Right lung (tissue), 5 donors: ENCODE data around the gene SHISA6. TPM values are rescaled to one million over a fixed set of nuclear protein-coding genes. Genes with fewer than 3 reads are reported as not detected.

ENCODE experiments used
- DNase-seq, 2 donors: peaks; one replicate each; pipeline ENCODE4 v3.0.0-alpha.2; 2013
- polyA plus RNA-seq, 5 donors: library from polyadenylated mRNA; unstranded; fragments of 120-200 nt; gene quantifications; one replicate each; pipeline versions ENCODE4 v1.2.1 to v1.2.3, GENCODE V29; 2013; ENCODE audit warnings: inconsistent platforms in 1 of 5, low replicate concordance in 1 of 5; ENCODE audit not compliant: insufficient read length in 5 of 5, insufficient read depth in 1 of 5

The SHISA6 gene
- polyA plus RNA-seq, 5 donors: 0.07 to 0.56 (median 0.14) TPM

DNA sequence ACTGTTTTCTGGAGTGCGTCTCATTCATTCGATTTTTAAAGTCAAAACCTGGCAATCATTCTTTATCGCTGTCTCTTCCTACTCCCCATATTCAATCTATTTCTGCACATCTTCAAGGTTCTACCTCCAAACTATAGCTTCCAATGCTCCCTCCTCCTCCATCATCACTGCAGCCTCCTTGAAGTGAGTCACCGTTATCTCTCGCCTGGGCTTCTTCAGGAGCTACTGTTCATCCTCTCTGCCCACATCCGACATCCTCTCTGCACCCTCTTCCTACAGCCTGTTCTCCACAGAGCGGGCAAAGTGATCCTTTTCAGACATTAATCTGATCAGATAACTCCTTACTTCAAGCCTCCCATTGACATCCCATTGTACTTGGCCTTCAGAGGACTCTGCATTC is 213.1 kb downstream of the SHISA6 start:
- no peak for DNase-seq

DNA sequence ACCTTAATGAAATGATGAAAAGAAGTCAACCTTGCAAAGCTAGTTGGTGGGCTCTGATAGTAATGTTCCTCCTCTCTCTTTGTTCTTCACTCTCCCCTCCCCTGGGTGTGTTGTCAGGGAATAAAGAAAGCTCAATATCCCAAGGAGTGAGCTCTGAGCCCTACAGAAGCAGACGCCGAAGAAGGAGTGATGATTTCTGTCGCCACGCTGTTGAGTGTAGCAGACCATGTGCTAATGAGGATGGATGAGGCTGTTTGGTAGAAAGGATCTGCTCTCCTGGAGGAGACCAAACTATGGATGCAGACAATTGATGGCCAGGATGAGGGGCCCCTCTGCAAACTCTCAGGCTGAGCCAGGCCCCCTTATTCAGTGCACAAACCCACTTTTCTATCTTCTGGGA is 217.3 kb downstream of the SHISA6 start:
- DNase-seq: no peak

DNA sequence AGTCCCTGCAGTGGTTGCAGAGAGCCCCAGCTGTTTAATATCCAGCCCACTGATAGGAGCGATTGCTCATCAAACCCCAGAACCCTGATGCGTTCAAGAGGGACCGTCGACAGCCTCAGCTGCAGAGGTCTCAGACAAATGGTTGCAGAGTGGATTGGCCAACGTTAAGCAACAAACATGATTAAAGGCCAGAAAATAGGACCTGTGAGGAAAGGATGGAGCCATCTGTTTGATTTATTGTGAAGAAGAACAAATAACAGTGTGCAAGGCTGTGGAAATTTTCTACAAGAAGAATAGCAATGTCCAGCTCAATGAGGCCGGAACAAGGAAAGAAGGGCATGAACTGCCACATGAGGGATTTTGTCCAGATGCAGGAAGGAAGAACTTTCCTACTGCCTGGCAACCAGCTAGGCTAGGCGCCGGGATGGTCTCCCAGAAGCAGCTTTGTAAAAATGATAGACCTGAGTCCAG is 218.9 kb downstream of the SHISA6 start:
- peak; percentile 19 to 46 for DNase-seq

DNA sequence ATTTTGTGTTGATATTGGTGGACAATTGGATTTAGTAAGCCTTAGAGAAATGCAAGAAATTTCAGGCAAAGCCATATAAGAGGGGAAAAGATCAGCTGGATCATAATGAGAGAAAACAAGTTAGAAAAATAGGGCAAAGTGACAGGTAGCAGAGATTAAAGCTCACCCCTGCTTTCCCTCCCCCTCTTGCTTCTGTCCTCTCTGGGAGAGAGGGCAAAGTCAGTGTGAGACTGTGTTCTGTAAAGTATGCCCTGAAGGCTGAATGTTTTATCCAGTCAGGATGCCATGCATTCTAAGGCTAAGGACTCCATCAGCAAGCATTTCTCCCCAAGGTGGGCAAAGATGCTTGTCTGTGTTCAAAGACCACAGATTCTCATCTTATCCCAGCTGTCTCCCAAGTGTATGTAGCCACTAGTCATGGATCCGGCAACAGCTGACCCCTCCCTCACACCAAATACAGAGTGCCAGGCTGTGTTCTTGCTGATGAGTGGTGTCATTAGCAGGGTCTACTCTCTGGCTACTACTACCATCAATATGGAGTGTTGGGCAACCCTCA is 221.1 kb downstream of the SHISA6 start:
- no peak for DNase-seq

DNA sequence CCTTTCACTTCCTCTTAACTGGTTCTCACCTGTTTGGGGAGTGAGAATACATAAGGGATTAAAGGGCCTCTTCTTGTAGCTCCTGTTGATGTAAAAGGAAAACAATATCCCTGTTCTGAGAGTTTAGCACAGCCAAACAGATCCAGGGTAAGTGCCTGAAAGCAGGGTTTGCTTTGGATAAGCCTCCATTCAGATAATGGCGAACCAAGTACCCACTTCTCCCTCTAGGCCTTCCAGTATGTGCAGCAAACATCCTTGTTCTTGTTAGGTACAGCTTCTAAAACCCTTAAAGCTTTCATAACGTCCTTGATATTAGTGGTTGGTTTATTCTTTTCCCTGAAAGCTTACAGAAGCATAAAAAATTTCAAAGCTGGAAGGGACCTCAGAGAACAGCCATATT is 226.6 kb downstream of the SHISA6 start:
- peak; percentile 13 to 24 for DNase-seq

DNA sequence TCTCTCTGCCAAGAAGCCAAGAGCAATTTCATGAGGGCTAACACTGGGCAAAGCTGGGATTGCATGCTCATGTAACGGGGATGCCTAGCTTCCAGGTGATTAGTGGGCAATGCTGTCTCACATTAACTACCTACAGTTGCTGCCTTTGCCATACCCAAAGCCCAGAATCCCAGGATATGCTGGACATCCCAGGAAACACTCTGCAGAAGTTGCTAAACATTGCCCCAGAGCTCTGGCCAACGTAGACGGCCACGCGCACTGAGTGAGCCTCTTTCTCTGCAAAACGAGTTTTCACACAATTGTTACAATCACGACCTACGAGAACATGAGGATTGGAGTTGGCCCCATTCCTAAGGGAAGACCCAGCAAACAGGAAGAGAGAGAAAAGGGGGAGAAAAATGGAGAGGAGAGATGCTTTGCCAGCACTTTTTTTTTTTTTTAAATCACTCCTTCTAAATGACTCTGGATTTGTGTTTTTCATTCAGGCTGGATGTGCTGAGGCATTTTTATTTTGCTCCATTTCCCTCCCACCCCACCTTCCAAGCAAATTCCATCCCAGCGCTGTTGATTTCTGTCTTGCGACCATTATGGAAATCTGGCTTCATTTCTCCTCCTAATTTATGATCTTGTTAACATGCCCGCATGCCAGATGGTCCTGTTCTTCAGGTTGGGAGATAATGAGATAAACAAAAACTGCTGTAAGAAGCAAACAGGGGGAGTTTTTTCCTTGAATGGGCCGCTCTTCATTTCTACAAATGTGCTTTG is 244.5 kb downstream of the SHISA6 start:
- DNase-seq: no peak

DNA sequence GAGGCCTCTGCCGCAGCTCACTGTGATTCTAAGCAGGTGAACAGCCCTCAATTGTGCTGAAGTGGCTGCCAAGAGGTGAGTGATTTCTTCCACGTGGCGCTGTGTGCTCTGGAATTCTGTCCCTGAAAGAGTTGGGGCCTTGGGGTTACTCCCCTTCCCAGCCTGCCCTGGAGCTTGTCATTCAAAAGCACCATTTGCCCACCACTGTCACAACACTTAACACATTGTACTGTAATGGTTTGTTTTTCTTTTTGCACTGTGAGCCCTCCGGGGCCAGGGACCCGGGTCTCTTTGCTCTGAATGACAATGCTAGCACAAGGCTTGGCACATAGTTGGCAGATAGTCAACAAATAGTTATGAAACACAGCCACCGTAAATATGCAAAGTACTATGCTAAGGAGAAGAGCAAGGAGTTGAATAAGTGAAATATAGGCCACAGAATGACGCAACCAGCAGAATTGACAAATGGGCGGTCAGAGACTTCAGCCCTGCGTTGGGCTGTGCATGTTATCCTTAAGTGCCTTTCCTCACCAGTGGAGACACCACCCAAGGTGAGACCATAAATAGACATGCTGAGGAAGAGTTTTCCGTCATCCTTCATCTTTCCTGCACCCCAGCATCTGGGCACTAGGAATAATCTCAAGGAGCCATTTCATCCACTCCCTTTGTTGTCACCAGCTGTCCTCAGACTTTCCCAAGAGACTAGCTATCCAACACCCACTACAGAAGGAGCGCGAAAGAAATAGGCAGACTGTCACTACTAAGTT is 245.3 kb downstream of the SHISA6 start:
- DNase-seq: peak in 1 of 2 donors; percentile 4

DNA sequence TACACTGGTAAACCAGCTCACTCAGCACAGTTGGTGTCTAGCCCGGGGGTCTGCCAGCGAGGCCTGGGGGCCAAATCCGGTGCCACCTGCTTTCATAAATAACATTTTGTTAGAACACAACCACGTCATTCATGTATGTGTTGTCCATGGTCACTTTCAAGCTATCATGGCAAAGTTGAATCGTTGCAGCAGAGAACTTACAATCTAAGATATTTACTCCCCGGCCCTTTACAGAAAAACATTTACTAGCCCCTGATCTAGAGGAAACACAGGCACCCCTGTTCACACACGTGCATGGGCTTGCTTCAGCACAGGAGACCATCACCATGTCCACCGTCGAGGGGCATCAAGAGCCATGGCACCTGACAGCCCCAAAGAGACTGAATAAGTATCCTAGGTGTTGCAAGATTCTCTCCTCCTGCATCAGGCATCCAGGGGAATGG is 245.9 kb downstream of the SHISA6 start:
- no peak for DNase-seq

DNA sequence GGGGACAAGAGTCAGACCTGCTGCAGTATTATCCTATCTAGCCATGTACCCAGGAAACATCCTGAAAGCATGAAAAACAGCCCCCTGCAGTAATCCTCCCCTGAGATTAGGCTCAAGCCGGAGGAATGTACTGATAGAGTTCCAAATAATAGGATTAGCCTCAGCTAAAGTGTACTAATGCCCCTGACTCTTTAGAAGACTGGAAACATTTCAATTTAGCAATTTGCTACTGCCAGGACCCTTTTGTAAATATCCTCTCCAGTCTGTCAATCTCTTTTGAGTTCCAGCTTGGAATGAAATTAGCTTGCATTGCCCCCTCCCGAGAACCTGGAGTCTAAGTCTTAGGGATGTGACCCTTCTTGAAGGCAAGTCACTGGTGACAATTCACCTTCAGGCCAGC is 246.5 kb downstream of the SHISA6 start:
- no peak for DNase-seq

DNA sequence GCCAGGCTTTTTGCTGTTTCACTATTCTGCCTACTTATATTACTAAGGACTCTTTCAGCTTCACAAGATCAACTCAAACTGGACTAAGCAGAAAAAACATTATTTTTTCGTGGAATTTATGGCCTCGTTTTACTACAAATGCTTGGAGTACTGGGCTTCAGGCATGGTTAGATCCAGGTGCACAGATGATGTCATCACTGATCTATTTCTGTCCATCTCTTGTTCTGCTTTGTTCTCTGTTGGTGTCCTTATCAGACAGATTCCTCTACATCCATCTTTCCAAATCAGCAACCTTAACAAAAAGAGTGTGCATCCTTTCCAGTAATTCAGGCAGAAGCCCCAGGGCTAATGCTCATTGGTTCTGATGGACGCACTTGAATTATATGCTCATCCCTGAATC is 247.4 kb downstream of the SHISA6 start:
- DNase-seq: no peak

DNA sequence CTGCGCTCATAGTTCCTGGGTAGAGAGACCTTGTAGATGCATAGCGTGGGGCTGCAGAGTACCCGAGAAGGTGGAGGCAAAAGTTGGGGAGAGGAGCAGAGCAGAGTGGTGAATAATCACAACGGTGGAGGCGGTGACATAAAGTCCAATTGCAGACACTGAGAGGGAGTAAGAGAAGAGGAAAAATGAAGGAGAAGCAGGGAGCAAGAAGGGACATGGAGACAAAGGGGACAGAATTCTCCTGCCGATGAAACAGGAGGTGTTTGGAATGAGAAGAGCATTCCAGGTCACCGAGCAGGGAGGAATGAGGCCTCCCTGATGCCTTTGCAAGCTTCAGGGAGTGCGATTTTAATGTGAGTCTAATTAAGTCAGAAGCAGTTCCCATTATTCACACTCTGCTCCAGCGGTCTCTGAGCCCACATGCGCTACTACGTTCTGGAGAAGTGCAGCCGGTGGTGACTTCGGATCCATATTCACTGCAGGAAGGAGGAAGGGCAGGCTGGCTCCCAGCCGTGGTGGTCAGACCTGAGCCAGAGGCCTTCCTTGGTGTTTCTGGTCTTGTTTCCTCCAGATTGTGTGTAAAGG is 249.2 kb downstream of the SHISA6 start:
- no peak for DNase-seq

DNA sequence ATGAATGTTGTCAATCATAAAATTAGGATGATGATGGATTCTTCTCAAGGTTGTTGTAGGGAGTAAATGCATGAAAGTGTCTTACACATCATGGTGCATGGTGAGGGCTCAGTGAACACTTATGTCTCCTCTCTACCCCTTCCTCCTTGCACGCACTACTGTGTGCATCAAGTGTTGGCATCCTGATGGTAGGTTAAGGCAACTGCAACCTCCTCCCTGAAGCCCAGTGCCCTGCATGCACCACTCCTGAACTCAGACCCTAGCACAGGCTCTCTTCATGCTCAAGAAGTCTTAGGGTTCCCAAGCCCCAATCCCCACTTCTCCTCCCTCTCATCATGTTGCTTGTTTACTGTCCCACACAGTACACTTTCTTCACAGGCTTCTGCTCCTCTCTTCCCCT is 251.5 kb downstream of the SHISA6 start:
- no peak for DNase-seq

DNA sequence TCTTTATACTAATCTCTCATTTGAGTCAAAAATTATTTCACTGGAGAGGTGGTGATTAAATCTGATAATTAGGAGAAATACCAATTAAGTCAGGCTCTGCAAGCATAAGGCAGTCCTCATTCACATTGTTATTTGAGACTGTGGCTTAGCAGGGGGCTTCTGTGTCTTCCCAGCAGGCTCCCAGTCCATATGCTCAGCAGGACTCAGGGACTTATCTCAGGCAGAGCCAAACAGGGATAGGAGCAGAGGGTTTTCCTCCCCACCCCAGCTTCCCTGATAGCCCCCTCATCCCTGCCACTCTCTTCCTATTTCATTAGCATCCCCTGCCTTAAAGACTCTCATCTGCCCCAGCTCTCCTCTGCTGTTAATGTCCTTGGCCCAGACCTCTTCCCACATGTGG is 252.9 kb downstream of the SHISA6 start:
- DNase-seq: no peak

DNA sequence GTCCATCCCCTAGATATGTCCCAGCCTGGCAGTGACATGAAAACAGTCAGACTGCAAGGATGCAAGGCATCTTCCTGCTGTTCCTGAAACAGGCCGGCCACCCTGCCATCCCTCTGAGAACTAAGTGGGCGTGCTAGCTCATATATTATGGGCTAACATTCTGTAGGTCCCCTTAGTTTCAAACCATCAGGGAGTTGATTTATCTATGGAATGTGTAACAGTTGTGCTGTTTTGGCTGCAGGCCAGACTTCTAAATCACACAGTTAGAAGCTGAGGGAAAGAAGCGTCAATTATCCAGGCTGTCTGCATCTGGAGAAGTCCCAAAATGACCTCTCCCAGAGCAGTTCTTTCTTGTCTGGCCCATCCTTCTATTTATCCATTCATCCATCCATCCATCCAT is 254.6 kb downstream of the SHISA6 start:
- DNase-seq: peak in 1 of 2 donors; percentile 3

DNA sequence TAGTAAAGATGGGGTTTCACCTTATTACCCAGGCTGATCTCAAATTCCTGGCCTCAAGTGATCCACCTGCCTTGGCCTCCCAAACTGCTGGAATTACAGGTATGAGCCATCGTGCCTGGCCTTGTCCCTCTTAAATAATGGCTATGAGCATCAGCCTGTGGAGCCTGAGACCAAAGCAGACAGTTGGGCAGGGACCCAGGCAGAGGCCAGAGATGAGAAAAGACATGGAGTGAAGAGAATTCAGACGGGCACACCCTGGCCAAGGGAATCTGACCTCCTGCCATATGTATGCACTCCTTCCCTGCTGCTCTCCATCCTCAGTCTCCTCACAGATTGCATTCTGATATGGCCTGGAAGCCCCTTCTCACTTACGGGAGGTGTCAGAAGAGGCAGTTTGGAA is 258.9 kb downstream of the SHISA6 start:
- DNase-seq: no peak

DNA sequence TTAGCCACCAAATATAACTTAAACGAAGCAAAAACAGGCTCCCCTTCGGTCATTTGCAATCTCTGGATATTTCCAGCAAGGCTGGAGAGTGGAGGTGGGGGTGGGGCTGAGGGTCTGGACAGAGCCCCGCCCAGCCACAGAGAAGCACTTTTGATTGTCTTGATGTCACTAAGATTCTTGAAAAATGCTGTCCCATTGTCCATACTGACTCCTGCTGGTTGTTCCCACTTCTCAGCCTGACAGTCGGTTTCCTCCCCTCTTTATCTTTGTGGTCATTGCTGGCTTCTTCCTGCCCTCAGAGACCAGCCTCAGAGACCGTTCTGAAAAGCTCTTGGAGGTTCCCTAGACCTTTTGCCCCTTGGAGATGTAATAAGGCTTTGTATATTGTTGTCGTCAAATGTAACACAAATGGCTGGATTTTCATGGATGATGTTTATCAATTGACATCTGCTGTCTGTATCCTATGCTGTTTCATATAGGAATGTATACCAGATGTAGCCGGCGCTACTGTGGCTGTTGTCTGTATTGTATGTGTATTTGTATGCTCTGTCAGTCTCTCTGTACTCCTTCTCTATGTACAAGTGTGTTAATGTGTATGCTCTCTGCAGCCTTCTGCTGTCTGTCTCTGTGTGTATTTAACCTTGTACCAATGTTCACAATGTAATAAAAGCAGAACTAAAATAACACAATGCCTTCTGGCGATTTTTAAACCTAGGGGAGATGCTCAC is 262.5 kb downstream of the SHISA6 start:
- no peak for DNase-seq

DNA sequence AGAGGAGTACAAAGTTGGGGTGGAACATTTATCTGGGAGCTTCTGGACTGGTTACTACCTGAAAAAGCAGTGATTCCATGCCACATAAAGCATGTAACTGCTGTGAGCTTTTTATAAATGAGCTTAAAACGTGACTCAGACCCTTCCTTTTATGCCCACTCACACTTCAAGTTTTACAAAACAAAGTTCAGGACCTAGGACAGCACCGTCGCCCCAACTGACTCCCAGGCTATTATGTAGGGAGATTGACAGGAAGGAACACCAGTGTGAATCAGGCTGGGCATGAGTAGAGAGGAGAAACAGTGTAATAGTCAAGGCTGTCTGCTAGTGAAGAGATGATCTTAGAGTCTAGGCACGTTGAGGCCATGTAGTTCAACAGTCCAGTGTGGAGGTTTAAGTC is 265.6 kb downstream of the SHISA6 start:
- DNase-seq: peak; percentile 10 to 36

DNA sequence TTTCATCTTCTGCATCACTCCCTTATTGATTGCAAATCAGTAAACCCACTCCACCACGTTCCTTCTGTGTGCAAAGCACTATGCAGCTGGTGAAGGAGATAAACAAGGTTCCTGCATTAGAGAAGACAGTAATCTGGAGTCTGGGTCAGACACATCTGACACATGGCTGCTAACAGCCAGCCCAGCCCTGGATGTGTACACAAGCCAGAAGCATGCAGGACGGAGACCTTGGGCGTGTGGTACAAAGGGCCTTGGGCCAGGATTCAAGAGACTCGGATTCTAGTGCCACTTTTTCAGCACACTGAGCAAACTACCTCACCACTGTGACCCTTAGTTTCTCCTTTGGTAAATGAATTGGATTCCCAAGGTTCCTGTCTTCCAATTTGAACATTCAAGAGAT is 270.7 kb downstream of the SHISA6 start:
- no peak for DNase-seq

DNA sequence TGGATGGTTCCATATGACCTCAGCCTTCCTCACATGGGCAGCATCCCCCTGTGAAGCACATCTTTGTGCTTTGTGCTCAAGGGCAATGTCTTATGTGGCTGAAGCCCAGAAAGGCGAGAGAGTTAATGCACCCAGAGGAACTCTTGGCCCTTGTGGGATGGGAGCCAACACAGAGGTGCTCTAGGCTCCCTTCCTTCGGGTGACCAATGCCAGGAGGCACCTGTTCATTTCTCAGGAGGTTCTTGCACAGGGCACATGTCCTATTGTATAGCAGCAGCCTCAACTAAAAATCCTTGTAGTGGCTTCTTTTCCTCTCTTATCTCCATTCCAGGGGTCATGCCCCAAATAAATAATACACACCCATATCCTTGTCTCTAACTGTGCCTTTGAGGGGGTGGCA is 273.6 kb downstream of the SHISA6 start:
- DNase-seq: no peak

DNA sequence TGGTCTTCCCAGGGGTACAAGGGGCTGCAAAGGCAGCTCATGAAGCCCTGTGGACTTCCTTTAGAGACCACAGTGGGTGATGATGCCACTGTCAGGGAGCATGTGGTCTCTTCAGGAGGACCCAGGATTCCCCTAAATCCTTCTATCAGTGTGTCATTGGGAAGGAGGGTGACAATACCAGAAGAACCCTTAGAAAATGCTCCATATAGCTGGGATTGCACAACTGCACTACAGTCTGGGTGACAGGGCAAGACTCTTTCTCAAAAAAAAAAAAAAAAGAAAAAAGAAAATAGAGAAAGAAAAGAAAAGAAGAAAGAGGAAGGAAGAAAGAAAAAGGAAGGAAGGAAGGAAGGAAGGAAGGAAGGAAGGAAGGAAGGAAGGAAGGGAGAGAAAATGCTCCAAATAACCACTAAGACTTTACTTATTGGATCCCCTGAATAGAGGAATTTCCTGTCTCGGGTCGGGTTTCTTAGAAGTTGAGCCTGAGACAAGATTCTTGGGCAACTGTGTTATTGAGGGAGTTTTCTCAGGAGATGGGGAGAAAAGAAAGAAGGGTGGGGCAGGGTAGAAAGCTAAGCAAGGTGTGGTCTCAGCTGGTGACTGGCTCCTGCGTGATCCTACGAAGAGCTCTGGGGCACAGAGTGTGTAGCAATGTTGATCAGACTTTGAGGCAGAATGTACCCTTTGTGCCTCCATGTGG is 274.1 kb downstream of the SHISA6 start:
- DNase-seq: no peak

DNA sequence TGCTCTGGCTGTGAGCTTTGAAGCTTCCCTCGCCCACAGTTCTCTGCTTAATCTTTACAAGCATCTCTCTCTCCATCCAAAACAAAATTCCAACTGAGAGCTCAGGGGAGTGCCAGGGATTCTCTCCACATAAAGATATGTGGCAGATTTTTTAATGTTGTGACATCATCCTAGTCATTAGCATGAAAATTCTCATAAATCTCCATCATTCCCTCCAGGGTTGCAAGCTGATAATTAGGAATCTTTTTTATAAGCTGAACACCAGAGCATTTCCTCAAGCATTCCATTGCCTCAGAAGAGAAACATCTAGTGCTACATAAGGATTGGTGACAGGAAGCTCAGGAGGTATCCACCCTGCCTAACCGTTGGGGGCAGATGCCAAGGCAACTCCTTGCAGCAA is 274.9 kb downstream of the SHISA6 start:
- no peak for DNase-seq
